Endothelial cell of umbilical vein (primary cell): ENCODE data around the gene PERM1. TPM values are rescaled to one million over a fixed set of nuclear protein-coding genes. Genes with fewer than 3 reads are reported as not detected.
A peak's percentile ranks its signal among the peaks of the same experiment; 100 is the strongest.

Source experiments
- BruUV-seq: library from RNA; stranded (reverse); fragments of 400-500 nt; replicated peaks from 2 replicates; lab custom pipeline; 2021; lab: Mats Ljungman, UMichigan
- CTCF ChIA-PET: fragments of 300-600, 350-600 bp; sonication (Branson Sonifier 250); formaldehyde crosslinking; loops from one replicate; lab custom pipeline; 2021; ENCODE audit warnings: antibody characterized with exemption, inconsistent platforms; lab: Charles Lee
- POLR2A ChIA-PET: fragments of 300-600, 350-600 bp; sonication (Branson Sonifier 250); formaldehyde crosslinking; loops from one replicate; lab custom pipeline; 2021; ENCODE audit warnings: antibody characterized with exemption, inconsistent platforms; lab: Charles Lee
- DNase-seq: peaks from one replicate; pipeline ENCODE4 v3.0.0-alpha.2; 2011; ENCODE audit warnings: low read depth, low spot score
- FAIRE-seq: peaks from 2 replicates; lab custom pipeline; 2011; peaks lifted over from hg19 to GRCh38; lab: Jason Lieb, UNC
- H2AFZ ChIP-seq: 2 replicates; pipeline ENCODE4 v1.6.0; 2012; ENCODE audit warnings: low read depth, low read length, control low read depth, inconsistent platforms
- H3K27ac ChIP-seq: 2 replicates; pipeline ENCODE4 v1.5.1; 2011; ENCODE audit warnings: low read depth, mild to moderate bottlenecking, control low read depth, low read length, moderate library complexity; ENCODE audit not compliant: insufficient read depth
- H3K27me3 ChIP-seq, 2 experiments: 2 replicates each; pipeline versions ENCODE4 v1.6.0 to v1.6.1; 2011; ENCODE audit warnings: low read length in 2 of 2, mixed read lengths in 1 of 2; ENCODE audit not compliant: control insufficient read depth in 2 of 2, insufficient read depth in 2 of 2
- H3K36me3 ChIP-seq, 2 experiments: 2 replicates in 1 of 2; 3 replicates in 1 of 2; pipeline ENCODE4 v1.5.1; 2011; ENCODE audit warnings: low read length in 2 of 2, mild to moderate bottlenecking in 1 of 2, moderate library complexity in 1 of 2; ENCODE audit not compliant: control insufficient read depth in 2 of 2, insufficient read depth in 2 of 2; ENCODE audit errors: extremely low read depth in 1 of 2
- H3K4me1 ChIP-seq: 3 replicates; pipeline ENCODE4 v1.5.1; 2011; ENCODE audit warnings: mild to moderate bottlenecking, low read length; ENCODE audit not compliant: control insufficient read depth, insufficient read depth; ENCODE audit errors: extremely low read depth
- H3K4me2 ChIP-seq: 2 replicates; pipeline ENCODE4 v1.6.1; 2011; ENCODE audit warnings: low read length, control low read depth, mixed read lengths; ENCODE audit not compliant: insufficient read depth
- H3K4me3 ChIP-seq, 3 experiments: fragments of 200-600 bp in 1 of 3; sonication (generic), shearing (Covaris generic) in 1 of 3; replicated peaks in 1 of 3; 2 replicates each; pipeline ENCODE4 v1.5.1; 2011 to 2016; ENCODE audit warnings: control low read depth in 3 of 3, low read length in 3 of 3, mild to moderate bottlenecking in 2 of 3, inconsistent platforms in 1 of 3, low read depth in 1 of 3, moderate library complexity in 1 of 3; ENCODE audit not compliant: insufficient read depth in 1 of 3
- H3K79me2 ChIP-seq: 2 replicates; pipeline ENCODE4 v1.6.0; 2012; ENCODE audit warnings: low read length, inconsistent platforms; ENCODE audit not compliant: control insufficient read depth, insufficient read depth
- H3K9ac ChIP-seq: replicated peaks from 2 replicates; pipeline ENCODE3; 2011; ENCODE audit warnings: low read length, control low read depth; ENCODE audit not compliant: insufficient read depth; ENCODE audit errors: extremely low read depth
- H3K9me1 ChIP-seq: replicated peaks from 3 replicates; pipeline ENCODE4 v1.6.0; 2011; ENCODE audit warnings: mild to moderate bottlenecking, low read length; ENCODE audit not compliant: control insufficient read depth, insufficient read depth; ENCODE audit errors: extremely low read depth
- H3K9me3 ChIP-seq: replicated peaks from 2 replicates; pipeline ENCODE4 v1.5.1; 2012; ENCODE audit warnings: low read length, inconsistent platforms; ENCODE audit not compliant: control insufficient read depth, insufficient read depth
- H4K20me1 ChIP-seq: replicated peaks from 2 replicates; pipeline ENCODE3; 2011; ENCODE audit warnings: mild to moderate bottlenecking, low read length; ENCODE audit not compliant: control insufficient read depth, insufficient read depth; ENCODE audit errors: extremely low read depth
- EZH2 ChIP-seq: IDR thresholded peaks from 2 replicates; pipeline ENCODE4 v1.6.1; 2012; ENCODE audit warnings: borderline replicate concordance, low read depth, mild to moderate bottlenecking, moderate library complexity, low read length, inconsistent platforms; ENCODE audit not compliant: severe bottlenecking
- FOS ChIP-seq: IDR thresholded peaks from 2 replicates; pipeline ENCODE4 v1.6.1; 2011; ENCODE audit warnings: mild to moderate bottlenecking, low read length, moderate library complexity, borderline replicate concordance; ENCODE audit not compliant: insufficient read depth
- GATA2 ChIP-seq: IDR thresholded peaks from 2 replicates; pipeline ENCODE4 v1.7.0; 2011; ENCODE audit warnings: low read depth, mild to moderate bottlenecking, moderate library complexity, mixed read lengths, low read length; ENCODE audit not compliant: insufficient read length, insufficient read depth
- JUN ChIP-seq: IDR thresholded peaks from 2 replicates; pipeline ENCODE4 v1.6.1; 2011; ENCODE audit warnings: borderline replicate concordance, low read depth; ENCODE audit not compliant: insufficient read length, insufficient read depth
- MYC ChIP-seq: IDR thresholded peaks from one replicate; pipeline ENCODE4 v1.6.1; 2011; ENCODE audit warnings: mild to moderate bottlenecking, low read depth, low read length
- POLR2A ChIP-seq: IDR thresholded peaks from 2 replicates; pipeline ENCODE4 v1.6.1; 2012; ENCODE audit warnings: low read depth, mild to moderate bottlenecking, control low read depth, low read length
- POLR2AphosphoS5 ChIP-seq: IDR thresholded peaks from 2 replicates; pipeline ENCODE4 v1.6.1; 2012; ENCODE audit warnings: low read depth, mild to moderate bottlenecking, control low read depth, low read length, moderate library complexity; ENCODE audit not compliant: insufficient read depth
- dilution Hi-C: fragments of 300-500 bp; cut with MboI; formaldehyde crosslinking; loops from one replicate; pipeline ENCODE4 v1.15.0; 2019; ENCODE audit warnings: low sequenced_read_pairs; ENCODE audit not compliant: extremely low pct_ligation_motif_present
- intact Hi-C: fragments of 100-400 bp; cut with micrococcal nuclease; formaldehyde crosslinking; loops from one replicate; pipeline ENCODE4 v1.10.0; 2022
- polyA plus RNA-seq, 4 experiments: library from polyadenylated mRNA; depleted of rRNA in 3 of 4; stranded (reverse) in 3 of 4; unstranded in 1 of 4; fragments of >200 nt; gene quantifications; 2 replicates each; pipeline versions ENCODE4 v1.2.1 to v1.2.3, GENCODE V29; 2011 to 2012; ENCODE audit warnings: missing spikeins in 1 of 4
- total RNA-seq: library from RNA; stranded (reverse); gene quantifications from 2 replicates; pipeline ENCODE4 v1.2.3, GENCODE V29; 2021
- TF ChIP-seq, protein P1 (sequence below), 2 donors: IDR thresholded peaks; 1 replicate in 1 of 2; 2 replicates in 1 of 2; pipeline ENCODE4 v1.5.1; 2011; ENCODE audit warnings: low read length in 2 of 2, mild to moderate bottlenecking in 2 of 2, moderate library complexity in 2 of 2, control low read depth in 1 of 2, inconsistent platforms in 1 of 2, low read depth in 1 of 2; ENCODE audit not compliant: insufficient read depth in 1 of 2; ENCODE audit errors: extremely low read depth in 1 of 2
- TF ChIP-seq, protein P2 (sequence below): IDR thresholded peaks from 2 replicates; pipeline ENCODE4 v1.6.1; 2011; ENCODE audit not compliant: insufficient read depth, insufficient read length

PERM1 gene
- total and polyA plus RNA-seq, 2 donors (not counting 3 experiments of a cell fraction or from before 2014, with no cell fraction given), result not detected

DNA sequence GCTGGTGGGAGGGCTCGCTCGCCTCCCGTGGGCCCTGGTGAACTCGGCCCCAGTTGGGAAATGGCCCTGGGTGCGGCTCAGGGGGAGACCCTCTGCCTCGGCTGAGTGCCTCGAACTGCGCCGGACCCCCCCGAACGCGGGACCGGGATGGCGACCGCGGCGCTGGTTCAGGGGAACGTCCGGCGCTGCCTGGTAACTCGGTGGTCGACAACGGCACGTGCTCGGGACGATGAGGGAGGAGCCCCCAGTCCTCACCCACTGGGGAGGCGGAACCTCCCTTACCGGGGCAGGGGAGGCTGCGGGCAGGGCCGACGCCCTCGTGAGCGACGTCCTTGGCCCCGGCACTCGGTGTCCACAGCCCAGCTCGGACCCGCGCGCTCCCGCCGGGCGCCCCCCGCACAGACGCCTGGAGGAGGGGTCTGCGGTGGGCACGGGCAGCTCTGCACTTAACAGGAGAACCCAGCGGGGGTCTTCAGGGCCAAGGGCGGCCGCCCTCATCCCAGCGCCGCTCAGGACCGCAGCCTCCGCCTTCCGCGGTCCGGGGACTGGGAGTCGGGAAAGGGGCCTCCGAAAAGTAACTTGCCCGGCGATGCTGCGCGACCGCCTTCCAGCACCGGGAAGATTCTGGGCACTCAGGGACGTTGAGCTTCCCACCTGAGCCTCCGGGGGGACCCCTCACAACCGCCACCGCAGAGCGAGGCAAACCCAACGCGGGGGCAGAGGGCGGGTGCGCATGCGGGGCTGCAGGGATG is 16.3 kb upstream of the PERM1 start:
- Histone ChIP-seq H3K36me3 (no peaks in the 10 kb centered on the region), H3K4me1 (peaks cover 9% of the 10 kb centered on the region), H3K9me1 (no peaks in the 10 kb centered on the region), H3K4me3 (peak overlapping the region in 1 of 3 experiments; percentile 51), H3K79me2 (no peaks in the 10 kb centered on the region), H3K4me2 (no peak overlapping the region), H2AFZ (no peak overlapping the region), H3K9me3 (no peaks in the 10 kb centered on the region), H4K20me1 (no peaks in the 10 kb centered on the region), H3K27ac (no peak overlapping the region), H3K9ac (no peak overlapping the region), H3K27me3 (peaks cover 0 to 19% of the 10 kb centered on the region in 2 experiments)
- TF ChIP-seq GATA2, result no peak
- peak; percentile 22 for TF ChIP-seq EZH2
- ChIA-PET CTCF (interaction anchor here (1.8 kb wide), 1 partner anchor 14 kb away, joined by 13 read pairs; no protein-coding TSS in a partner anchor), POLR2A (no interaction called here)
- DNase-seq (no peak), FAIRE-seq (no peak)
- dilution Hi-C loops (no loop called here), intact Hi-C loops (no loop called here)
- no TSS peak for BruUV-seq

DNA sequence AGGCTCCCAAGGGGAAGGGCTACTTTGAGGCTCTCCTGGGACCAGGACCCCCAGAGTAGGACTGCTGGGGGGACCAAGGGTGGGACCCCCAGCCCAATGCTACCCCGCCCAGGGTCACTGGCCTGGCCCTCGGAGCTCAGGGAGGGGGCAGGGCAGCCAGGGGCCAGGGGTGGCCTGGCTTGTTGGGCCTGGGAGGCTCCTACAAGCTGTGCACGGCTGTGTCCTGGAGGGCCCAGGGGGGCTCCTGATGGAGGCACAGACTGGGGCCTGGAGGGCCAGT is 15.8 kb upstream of the PERM1 start:
- H3K9me1 ChIP-seq, result no peaks in the 10 kb centered on the region
- no peaks in the 10 kb centered on the region for H3K9me3 ChIP-seq
- no peaks in the 10 kb centered on the region for H4K20me1 ChIP-seq
- H3K4me2 ChIP-seq, result no peak overlapping the region
- no peaks in the 10 kb centered on the region for H3K79me2 ChIP-seq
- no peak for FAIRE-seq
- peaks cover 0 to 19% of the 10 kb centered on the region in 2 experiments for H3K27me3 ChIP-seq
- ChIA-PET POLR2A (no interaction called here), CTCF (interaction anchor here (1.8 kb wide), 1 partner anchor 13 kb away, joined by 13 read pairs; no protein-coding TSS in a partner anchor)
- H3K27ac ChIP-seq, result no peak overlapping the region
- TF ChIP-seq FOS, result no peak
- TF ChIP-seq, protein P1, sequence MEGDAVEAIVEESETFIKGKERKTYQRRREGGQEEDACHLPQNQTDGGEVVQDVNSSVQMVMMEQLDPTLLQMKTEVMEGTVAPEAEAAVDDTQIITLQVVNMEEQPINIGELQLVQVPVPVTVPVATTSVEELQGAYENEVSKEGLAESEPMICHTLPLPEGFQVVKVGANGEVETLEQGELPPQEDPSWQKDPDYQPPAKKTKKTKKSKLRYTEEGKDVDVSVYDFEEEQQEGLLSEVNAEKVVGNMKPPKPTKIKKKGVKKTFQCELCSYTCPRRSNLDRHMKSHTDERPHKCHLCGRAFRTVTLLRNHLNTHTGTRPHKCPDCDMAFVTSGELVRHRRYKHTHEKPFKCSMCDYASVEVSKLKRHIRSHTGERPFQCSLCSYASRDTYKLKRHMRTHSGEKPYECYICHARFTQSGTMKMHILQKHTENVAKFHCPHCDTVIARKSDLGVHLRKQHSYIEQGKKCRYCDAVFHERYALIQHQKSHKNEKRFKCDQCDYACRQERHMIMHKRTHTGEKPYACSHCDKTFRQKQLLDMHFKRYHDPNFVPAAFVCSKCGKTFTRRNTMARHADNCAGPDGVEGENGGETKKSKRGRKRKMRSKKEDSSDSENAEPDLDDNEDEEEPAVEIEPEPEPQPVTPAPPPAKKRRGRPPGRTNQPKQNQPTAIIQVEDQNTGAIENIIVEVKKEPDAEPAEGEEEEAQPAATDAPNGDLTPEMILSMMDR (IDR thresholded peaks at IDR 0.05; ENCODE audit: extremely low read depth in 1 of 2, insufficient read depth in 1 of 2, low read depth in 1 of 2, low read length in 2 of 2), result no peak
- no peak for TF ChIP-seq EZH2
- no peak for TF ChIP-seq JUN
- TF ChIP-seq, protein P2, sequence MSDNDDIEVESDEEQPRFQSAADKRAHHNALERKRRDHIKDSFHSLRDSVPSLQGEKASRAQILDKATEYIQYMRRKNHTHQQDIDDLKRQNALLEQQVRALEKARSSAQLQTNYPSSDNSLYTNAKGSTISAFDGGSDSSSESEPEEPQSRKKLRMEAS, result no peak
- TF ChIP-seq MYC, result no peak
- TF ChIP-seq GATA2, result no peak
- TF ChIP-seq POLR2A, result no peak
- no peak for TF ChIP-seq POLR2AphosphoS5
- H3K4me1 ChIP-seq, result peaks cover 9% of the 10 kb centered on the region
- intact Hi-C loops (no loop called here), dilution Hi-C loops (no loop called here)
- H3K36me3 ChIP-seq, result no peaks in the 10 kb centered on the region
- H3K4me3 ChIP-seq, result no peak overlapping the region
- BruUV-seq, result no TSS peak
- no peak overlapping the region for H3K9ac ChIP-seq
- no peak for DNase-seq
- no peak overlapping the region for H2AFZ ChIP-seq
